ENCODE data around the gene ZIM2.

DNA sequence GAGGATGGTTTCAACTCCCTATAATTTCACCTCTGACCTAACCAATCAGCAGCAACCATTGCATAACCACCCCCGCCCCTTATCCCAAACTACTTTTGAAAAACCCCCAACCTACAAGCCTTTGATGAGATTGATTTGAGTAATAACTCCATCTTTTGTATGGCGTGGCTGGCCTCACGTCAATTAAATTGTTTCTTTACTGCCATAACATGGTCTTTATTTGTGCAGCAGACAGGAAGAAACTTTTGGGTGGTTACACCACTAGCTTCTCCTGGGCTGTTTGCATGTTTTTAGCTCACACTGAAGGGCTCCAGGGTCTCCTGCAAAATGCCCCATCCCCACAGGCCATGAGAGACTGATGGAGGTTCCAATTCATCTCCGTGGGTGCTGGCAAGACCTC is 34.0 kb upstream of the ZIM2 start:
- no peak for TF ChIP-seq POLR2A (IDR thresholded peaks at IDR 0.05)
- TF ChIP-seq, protein P1, sequence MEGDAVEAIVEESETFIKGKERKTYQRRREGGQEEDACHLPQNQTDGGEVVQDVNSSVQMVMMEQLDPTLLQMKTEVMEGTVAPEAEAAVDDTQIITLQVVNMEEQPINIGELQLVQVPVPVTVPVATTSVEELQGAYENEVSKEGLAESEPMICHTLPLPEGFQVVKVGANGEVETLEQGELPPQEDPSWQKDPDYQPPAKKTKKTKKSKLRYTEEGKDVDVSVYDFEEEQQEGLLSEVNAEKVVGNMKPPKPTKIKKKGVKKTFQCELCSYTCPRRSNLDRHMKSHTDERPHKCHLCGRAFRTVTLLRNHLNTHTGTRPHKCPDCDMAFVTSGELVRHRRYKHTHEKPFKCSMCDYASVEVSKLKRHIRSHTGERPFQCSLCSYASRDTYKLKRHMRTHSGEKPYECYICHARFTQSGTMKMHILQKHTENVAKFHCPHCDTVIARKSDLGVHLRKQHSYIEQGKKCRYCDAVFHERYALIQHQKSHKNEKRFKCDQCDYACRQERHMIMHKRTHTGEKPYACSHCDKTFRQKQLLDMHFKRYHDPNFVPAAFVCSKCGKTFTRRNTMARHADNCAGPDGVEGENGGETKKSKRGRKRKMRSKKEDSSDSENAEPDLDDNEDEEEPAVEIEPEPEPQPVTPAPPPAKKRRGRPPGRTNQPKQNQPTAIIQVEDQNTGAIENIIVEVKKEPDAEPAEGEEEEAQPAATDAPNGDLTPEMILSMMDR (IDR thresholded peaks at IDR 0.05) = no peak

Data from vagina (tissue), 2 donors.